ENCODE results near the gene CLDN16.

Gene CLDN16, protein sequence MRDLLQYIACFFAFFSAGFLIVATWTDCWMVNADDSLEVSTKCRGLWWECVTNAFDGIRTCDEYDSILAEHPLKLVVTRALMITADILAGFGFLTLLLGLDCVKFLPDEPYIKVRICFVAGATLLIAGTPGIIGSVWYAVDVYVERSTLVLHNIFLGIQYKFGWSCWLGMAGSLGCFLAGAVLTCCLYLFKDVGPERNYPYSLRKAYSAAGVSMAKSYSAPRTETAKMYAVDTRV

GRCh38 chr3:190387578-190388213 is at the start of gene CLDN16:
Gene CLDN16 (plus strand): TSS chr3:190388163. CDS start chr3:190388330, 167 bp downstream.
- H3K9ac ChIP-seq (ENCODE audit: low read depth in 1 of 2, low read length in 2 of 2) = no peak within 1 kb of the TSS
- no peak within 1 kb of the TSS for H3K4me3 ChIP-seq (ENCODE audit: low read length in 2 of 2)
- H3K4me1 ChIP-seq (ENCODE audit: control insufficient read depth in 2 of 2, insufficient read depth in 2 of 2, low read length in 2 of 2) = no peaks in the 10 kb centered on the region
- no peak within 1 kb of the TSS for H3K27ac ChIP-seq (ENCODE audit: low read depth in 2 of 2, low read length in 2 of 2)
- no peaks in the 10 kb centered on the region for H3K9me3 ChIP-seq (ENCODE audit: control insufficient read depth in 2 of 2, low read length in 2 of 2)
- no peaks in the 10 kb centered on the region for H3K36me3 ChIP-seq (ENCODE audit: control insufficient read depth in 2 of 2, insufficient read depth in 2 of 2, low read length in 2 of 2)
- no peaks in the 10 kb centered on the region for H3K27me3 ChIP-seq (ENCODE audit: control insufficient read depth in 2 of 2, insufficient read depth in 2 of 2, low read length in 2 of 2)

DNA sequence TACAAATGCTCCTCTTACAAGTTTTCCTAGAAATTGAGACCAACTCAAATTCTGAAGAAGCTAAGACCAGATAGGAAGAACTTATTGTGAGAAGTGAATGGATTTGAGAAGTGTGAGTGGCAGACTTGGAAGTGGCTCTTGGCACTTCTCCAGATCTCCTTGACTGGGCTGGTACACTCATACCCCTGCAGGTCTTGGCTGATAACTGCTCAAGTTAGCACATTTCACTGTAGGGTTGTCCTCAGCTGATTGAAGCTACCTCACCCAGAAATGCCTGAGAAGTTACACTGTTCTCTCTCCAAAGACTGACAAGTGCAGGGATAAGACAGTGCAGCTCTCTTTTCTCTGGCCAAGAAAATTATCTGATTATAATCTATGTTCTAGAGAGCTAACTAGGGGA is 49.2 kb upstream of the CLDN16 start:
- Histone ChIP-seq H3K27me3 (ENCODE audit: control insufficient read depth in 2 of 2, insufficient read depth in 2 of 2, low read length in 2 of 2) (no peaks in the 10 kb centered on the region), H3K9me3 (ENCODE audit: control insufficient read depth in 2 of 2, low read length in 2 of 2) (no peaks in the 10 kb centered on the region), H3K27ac (ENCODE audit: low read depth in 2 of 2, low read length in 2 of 2) (no peak overlapping the region), H3K4me1 (ENCODE audit: control insufficient read depth in 2 of 2, insufficient read depth in 2 of 2, low read length in 2 of 2) (no peaks in the 10 kb centered on the region), H3K4me3 (ENCODE audit: low read length in 2 of 2) (no peak overlapping the region), H3K36me3 (ENCODE audit: control insufficient read depth in 2 of 2, insufficient read depth in 2 of 2, low read length in 2 of 2) (no peaks in the 10 kb centered on the region), H3K9ac (ENCODE audit: low read depth in 1 of 2, low read length in 2 of 2) (no peak overlapping the region)

DNA sequence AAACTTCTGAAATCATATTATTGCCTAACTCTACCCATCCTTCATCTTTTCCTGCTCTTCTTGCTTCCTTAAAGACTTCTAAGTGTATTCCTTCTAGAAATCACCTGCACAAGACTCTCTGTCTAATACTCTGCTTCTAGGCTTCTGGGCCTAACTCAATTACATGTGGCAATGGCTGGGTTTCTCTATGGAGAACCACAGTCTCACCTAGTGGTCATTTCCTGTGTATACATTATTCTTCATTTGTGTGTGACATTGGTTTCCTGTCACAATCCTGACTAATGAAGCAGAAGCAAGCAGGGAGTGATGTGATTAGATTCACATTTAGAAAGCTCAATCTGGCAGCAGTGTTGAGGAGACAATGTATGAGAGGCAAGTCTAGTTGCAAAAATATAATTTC is 48.8 kb upstream of the CLDN16 start:
- Histone ChIP-seq H3K27me3 (ENCODE audit: control insufficient read depth in 2 of 2, insufficient read depth in 2 of 2, low read length in 2 of 2) (no peaks in the 10 kb centered on the region), H3K9me3 (ENCODE audit: control insufficient read depth in 2 of 2, low read length in 2 of 2) (no peaks in the 10 kb centered on the region), H3K36me3 (ENCODE audit: control insufficient read depth in 2 of 2, insufficient read depth in 2 of 2, low read length in 2 of 2) (no peaks in the 10 kb centered on the region), H3K9ac (ENCODE audit: low read depth in 1 of 2, low read length in 2 of 2) (no peak overlapping the region), H3K27ac (ENCODE audit: low read depth in 2 of 2, low read length in 2 of 2) (no peak overlapping the region), H3K4me1 (ENCODE audit: control insufficient read depth in 2 of 2, insufficient read depth in 2 of 2, low read length in 2 of 2) (no peaks in the 10 kb centered on the region), H3K4me3 (ENCODE audit: low read length in 2 of 2) (no peak overlapping the region)

- Histone ChIP-seq H3K27ac (ENCODE audit: low read depth in 2 of 2, low read length in 2 of 2) (no peak overlapping the region), H3K4me3 (ENCODE audit: low read length in 2 of 2) (no peak overlapping the region), H3K9me3 (ENCODE audit: control insufficient read depth in 2 of 2, low read length in 2 of 2) (no peaks in the 10 kb centered on the region), H3K27me3 (ENCODE audit: control insufficient read depth in 2 of 2, insufficient read depth in 2 of 2, low read length in 2 of 2) (no peaks in the 10 kb centered on the region), H3K36me3 (ENCODE audit: control insufficient read depth in 2 of 2, insufficient read depth in 2 of 2, low read length in 2 of 2) (no peaks in the 10 kb centered on the region), H3K4me1 (ENCODE audit: control insufficient read depth in 2 of 2, insufficient read depth in 2 of 2, low read length in 2 of 2) (peaks cover 3 to 5% of the 10 kb centered on the region in 2 donors), H3K9ac (ENCODE audit: low read depth in 1 of 2, low read length in 2 of 2) (no peak overlapping the region)
These were observed 47.9 kb upstream of the CLDN16 start for GRCh38 chr3:190340071-190340470.

DNA sequence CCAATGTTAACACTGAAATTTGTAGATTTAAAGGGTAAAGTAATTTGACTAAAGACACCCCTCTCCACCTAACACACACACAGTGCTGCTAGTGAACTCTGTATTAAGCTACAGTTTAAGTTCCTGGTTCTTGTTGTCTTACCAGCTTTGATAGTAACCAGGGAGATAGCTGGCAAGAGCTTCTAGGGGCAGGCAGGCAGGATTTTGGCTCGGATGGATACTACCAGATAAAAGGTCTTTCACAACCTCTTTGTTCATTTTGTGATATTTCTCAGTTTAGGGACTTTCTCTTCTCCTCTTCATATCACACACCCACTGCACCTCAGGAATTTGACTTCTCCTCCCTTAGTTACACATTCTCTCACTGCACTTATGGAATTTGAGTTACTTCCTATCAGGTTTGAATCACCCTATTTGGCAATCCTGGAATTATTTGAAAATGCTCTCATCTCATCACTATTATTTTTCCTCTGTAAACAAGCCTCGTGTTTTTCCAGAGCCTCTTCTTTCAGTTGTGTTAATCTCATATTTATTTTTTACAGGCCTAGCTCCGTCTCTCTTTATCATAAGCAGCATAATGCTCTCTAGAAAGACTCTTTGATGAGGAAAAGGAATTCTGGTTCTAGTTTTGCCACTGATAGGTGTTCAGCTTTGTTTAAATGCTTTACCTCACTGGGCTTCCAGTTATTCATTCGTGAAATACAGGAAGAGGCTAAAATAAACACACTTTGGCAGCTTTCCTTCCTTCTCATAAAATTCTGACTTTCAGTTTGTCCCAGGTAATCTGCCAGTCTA is 42.7 kb upstream of the CLDN16 start:
- Histone ChIP-seq H3K4me1 (ENCODE audit: control insufficient read depth in 2 of 2, insufficient read depth in 2 of 2, low read length in 2 of 2) (peaks cover 6 to 8% of the 10 kb centered on the region in 2 donors), H3K27ac (ENCODE audit: low read depth in 2 of 2, low read length in 2 of 2) (peak overlapping the region; percentile 53 to 72), H3K9me3 (ENCODE audit: control insufficient read depth in 2 of 2, low read length in 2 of 2) (no peaks in the 10 kb centered on the region), H3K4me3 (ENCODE audit: low read length in 2 of 2) (peak overlapping the region; percentile 26 to 36), H3K9ac (ENCODE audit: low read depth in 1 of 2, low read length in 2 of 2) (peak overlapping the region in 1 of 2 donors; percentile 29), H3K27me3 (ENCODE audit: control insufficient read depth in 2 of 2, insufficient read depth in 2 of 2, low read length in 2 of 2) (no peaks in the 10 kb centered on the region), H3K36me3 (ENCODE audit: control insufficient read depth in 2 of 2, insufficient read depth in 2 of 2, low read length in 2 of 2) (no peaks in the 10 kb centered on the region)

DNA sequence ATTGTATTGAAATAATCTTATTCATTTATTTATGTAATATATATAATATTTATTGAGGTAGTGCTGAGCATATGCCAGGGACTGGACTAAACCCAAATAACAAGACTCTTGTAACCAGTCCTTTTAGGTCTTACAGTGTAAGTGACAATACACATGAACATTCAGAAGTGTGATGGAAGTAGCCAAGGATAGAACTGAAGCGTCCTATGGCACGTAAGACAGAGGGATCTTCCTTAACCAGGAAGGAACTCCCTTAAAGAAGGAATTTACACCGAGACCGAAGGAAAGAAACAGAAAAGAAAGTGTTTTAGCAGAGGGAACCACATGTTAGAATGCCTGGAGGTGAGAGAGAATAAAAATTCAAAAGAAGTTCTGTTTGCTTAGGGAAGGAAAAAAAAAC is 42.1 kb upstream of the CLDN16 start:
- Histone ChIP-seq H3K9ac (ENCODE audit: low read depth in 1 of 2, low read length in 2 of 2) (no peak overlapping the region), H3K27ac (ENCODE audit: low read depth in 2 of 2, low read length in 2 of 2) (peak overlapping the region; percentile 13 to 66), H3K36me3 (ENCODE audit: control insufficient read depth in 2 of 2, insufficient read depth in 2 of 2, low read length in 2 of 2) (no peaks in the 10 kb centered on the region), H3K4me1 (ENCODE audit: control insufficient read depth in 2 of 2, insufficient read depth in 2 of 2, low read length in 2 of 2) (peaks cover 6 to 8% of the 10 kb centered on the region in 2 donors), H3K4me3 (ENCODE audit: low read length in 2 of 2) (peak overlapping the region; percentile 41 to 53), H3K9me3 (ENCODE audit: control insufficient read depth in 2 of 2, low read length in 2 of 2) (no peaks in the 10 kb centered on the region), H3K27me3 (ENCODE audit: control insufficient read depth in 2 of 2, insufficient read depth in 2 of 2, low read length in 2 of 2) (no peaks in the 10 kb centered on the region)

DNA sequence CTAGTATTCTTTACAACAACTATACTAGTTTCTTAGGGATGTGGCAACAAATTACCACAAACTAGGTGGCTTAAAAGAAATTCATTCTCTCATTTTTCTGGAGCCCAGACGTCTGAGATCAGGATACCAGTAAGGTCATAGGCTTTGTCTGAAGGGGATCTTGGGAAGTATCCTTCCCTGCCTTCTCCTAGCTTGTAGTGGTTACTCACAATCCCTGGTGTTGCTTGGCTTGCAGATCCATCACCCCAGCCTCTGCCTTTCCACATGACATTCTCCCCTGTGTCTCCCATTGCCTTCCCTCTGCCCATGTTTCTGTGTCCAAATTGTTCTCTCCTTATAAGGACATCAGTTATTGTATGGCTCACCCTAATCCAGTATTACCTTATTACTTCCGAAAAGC is 41.4 kb upstream of the CLDN16 start:
- no peak overlapping the region for H3K9ac ChIP-seq (ENCODE audit: low read depth in 1 of 2, low read length in 2 of 2)
- no peaks in the 10 kb centered on the region for H3K9me3 ChIP-seq (ENCODE audit: control insufficient read depth in 2 of 2, low read length in 2 of 2)
- H3K27ac ChIP-seq (ENCODE audit: low read depth in 2 of 2, low read length in 2 of 2) = no peak overlapping the region
- H3K4me3 ChIP-seq (ENCODE audit: low read length in 2 of 2) = no peak overlapping the region
- H3K36me3 ChIP-seq (ENCODE audit: control insufficient read depth in 2 of 2, insufficient read depth in 2 of 2, low read length in 2 of 2) = no peaks in the 10 kb centered on the region
- peaks cover 6 to 8% of the 10 kb centered on the region in 2 donors for H3K4me1 ChIP-seq (ENCODE audit: control insufficient read depth in 2 of 2, insufficient read depth in 2 of 2, low read length in 2 of 2)
- no peaks in the 10 kb centered on the region for H3K27me3 ChIP-seq (ENCODE audit: control insufficient read depth in 2 of 2, insufficient read depth in 2 of 2, low read length in 2 of 2)

DNA sequence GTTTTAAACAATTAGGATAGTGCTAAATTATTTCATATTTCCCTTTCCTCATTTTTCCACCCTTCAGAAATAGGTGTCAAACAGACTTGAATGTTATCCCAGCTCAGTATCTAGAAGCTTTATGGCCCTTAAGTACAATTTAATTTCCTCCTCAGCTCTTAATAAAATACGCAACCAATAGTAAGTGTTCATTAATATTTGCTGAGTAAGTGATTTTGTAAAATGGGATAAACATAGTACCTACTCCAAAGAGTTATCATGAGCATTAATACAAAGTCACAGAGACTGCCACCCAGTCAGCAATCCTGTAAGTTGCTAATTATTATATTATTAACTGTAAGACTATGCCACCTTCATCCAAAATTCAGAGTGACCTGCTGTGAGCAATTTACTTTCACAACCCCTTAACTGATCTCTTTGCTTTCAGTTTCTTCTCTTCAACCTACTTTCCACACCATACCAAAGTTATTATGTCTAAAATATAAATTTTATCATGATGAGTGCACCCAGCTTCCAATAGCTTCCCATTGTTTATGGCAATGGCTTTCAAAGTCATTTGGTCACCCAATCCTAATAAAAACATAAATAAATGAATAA is 35.0 kb upstream of the CLDN16 start:
- H3K9me3 ChIP-seq (ENCODE audit: control insufficient read depth in 2 of 2, low read length in 2 of 2) = no peaks in the 10 kb centered on the region
- no peaks in the 10 kb centered on the region for H3K36me3 ChIP-seq (ENCODE audit: control insufficient read depth in 2 of 2, insufficient read depth in 2 of 2, low read length in 2 of 2)
- no peaks in the 10 kb centered on the region for H3K27me3 ChIP-seq (ENCODE audit: control insufficient read depth in 2 of 2, insufficient read depth in 2 of 2, low read length in 2 of 2)
- H3K9ac ChIP-seq (ENCODE audit: low read depth in 1 of 2, low read length in 2 of 2) = no peak overlapping the region
- H3K4me3 ChIP-seq (ENCODE audit: low read length in 2 of 2) = no peak overlapping the region
- H3K27ac ChIP-seq (ENCODE audit: low read depth in 2 of 2, low read length in 2 of 2) = no peak overlapping the region
- no peaks in the 10 kb centered on the region for H3K4me1 ChIP-seq (ENCODE audit: control insufficient read depth in 2 of 2, insufficient read depth in 2 of 2, low read length in 2 of 2)

DNA sequence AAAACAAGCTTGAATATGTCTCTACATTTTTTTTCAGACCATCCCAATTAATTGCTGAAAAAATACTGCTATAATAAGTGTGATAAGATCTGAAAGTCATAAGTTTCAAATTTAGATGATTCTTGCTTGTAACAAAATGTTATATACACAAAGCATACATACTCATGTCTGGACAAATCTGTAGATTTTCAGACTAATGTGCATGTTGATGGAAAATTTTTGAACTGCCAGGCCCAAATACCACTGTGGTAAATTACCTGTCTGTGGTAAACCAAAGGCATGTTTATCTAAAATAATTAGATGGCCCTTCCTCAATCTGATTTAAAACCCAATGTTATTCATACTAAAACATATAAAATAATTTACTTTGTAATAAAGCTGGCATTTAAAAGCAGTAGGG is 31.7 kb upstream of the CLDN16 start:
- no peaks in the 10 kb centered on the region for H3K27me3 ChIP-seq (ENCODE audit: control insufficient read depth in 2 of 2, insufficient read depth in 2 of 2, low read length in 2 of 2)
- H3K9ac ChIP-seq (ENCODE audit: low read depth in 1 of 2, low read length in 2 of 2) = no peak overlapping the region
- no peaks in the 10 kb centered on the region for H3K9me3 ChIP-seq (ENCODE audit: control insufficient read depth in 2 of 2, low read length in 2 of 2)
- no peaks in the 10 kb centered on the region for H3K4me1 ChIP-seq (ENCODE audit: control insufficient read depth in 2 of 2, insufficient read depth in 2 of 2, low read length in 2 of 2)
- no peak overlapping the region for H3K4me3 ChIP-seq (ENCODE audit: low read length in 2 of 2)
- no peak overlapping the region for H3K27ac ChIP-seq (ENCODE audit: low read depth in 2 of 2, low read length in 2 of 2)
- H3K36me3 ChIP-seq (ENCODE audit: control insufficient read depth in 2 of 2, insufficient read depth in 2 of 2, low read length in 2 of 2) = no peaks in the 10 kb centered on the region

- H3K36me3 ChIP-seq (ENCODE audit: control insufficient read depth in 2 of 2, insufficient read depth in 2 of 2, low read length in 2 of 2) = no peaks in the 10 kb centered on the region
- H3K27me3 ChIP-seq (ENCODE audit: control insufficient read depth in 2 of 2, insufficient read depth in 2 of 2, low read length in 2 of 2) = no peaks in the 10 kb centered on the region
- H3K4me3 ChIP-seq (ENCODE audit: low read length in 2 of 2) = no peak overlapping the region
- no peak overlapping the region for H3K27ac ChIP-seq (ENCODE audit: low read depth in 2 of 2, low read length in 2 of 2)
- no peaks in the 10 kb centered on the region for H3K9me3 ChIP-seq (ENCODE audit: control insufficient read depth in 2 of 2, low read length in 2 of 2)
- no peaks in the 10 kb centered on the region for H3K4me1 ChIP-seq (ENCODE audit: control insufficient read depth in 2 of 2, insufficient read depth in 2 of 2, low read length in 2 of 2)
- H3K9ac ChIP-seq (ENCODE audit: low read depth in 1 of 2, low read length in 2 of 2) = no peak overlapping the region
These were observed 30.5 kb upstream of the CLDN16 start for GRCh38 chr3:190357468-190357867.
